Mesenchymal stem cell (in vitro differentiated cells and primary cell): Measurements from ENCODE around the gene OR8D4.
"Not testable (repeated sequence)": the region's sequence is repeated elsewhere in the genome, so short reads cannot be mapped to it uniquely, and the experiment has no call there.

Experiments used
- DNase-seq: peaks from one replicate; pipeline ENCODE4 v3.0.0-alpha.2; 2013
- H2AFZ ChIP-seq: one replicate; pipeline ENCODE4 v1.6.1; 2013; ENCODE audit warnings: low read depth, mild to moderate bottlenecking, control low read depth, inconsistent platforms, low read length, moderate library complexity
- H2AK5ac ChIP-seq: 2 replicates; pipeline ENCODE4 v1.6.1; 2013; ENCODE audit warnings: low read length, moderate library complexity, mild to moderate bottlenecking, inconsistent platforms; ENCODE audit not compliant: severe bottlenecking
- H2BK120ac ChIP-seq: one replicate; pipeline ENCODE4 v1.6.1; 2013; ENCODE audit warnings: low read depth, mild to moderate bottlenecking, inconsistent platforms, low read length, moderate library complexity
- H2BK12ac ChIP-seq, 2 experiments: one replicate each; pipeline ENCODE4 v1.6.1; 2013; ENCODE audit warnings: inconsistent platforms in 2 of 2, low read length in 2 of 2, mild to moderate bottlenecking in 2 of 2, moderate library complexity in 2 of 2, control low read depth in 1 of 2
- H2BK15ac ChIP-seq: one replicate; pipeline ENCODE4 v1.6.1; 2013; ENCODE audit warnings: mild to moderate bottlenecking, low read depth, inconsistent platforms; ENCODE audit not compliant: poor library complexity, severe bottlenecking
- H2BK5ac ChIP-seq: 2 replicates; pipeline ENCODE4 v1.6.1; 2013; ENCODE audit warnings: low read depth, mild to moderate bottlenecking, low read length, control low read depth, inconsistent platforms; ENCODE audit not compliant: poor library complexity, severe bottlenecking
- H3K14ac ChIP-seq, 2 experiments: one replicate each; pipeline ENCODE4 v1.6.1; 2013; ENCODE audit warnings: inconsistent platforms in 2 of 2, low read length in 2 of 2, control low read depth in 1 of 2, mild to moderate bottlenecking in 1 of 2, moderate library complexity in 1 of 2
- H3K18ac ChIP-seq, 2 experiments: one replicate each; pipeline ENCODE4 v1.6.1; 2013; ENCODE audit warnings: inconsistent platforms in 2 of 2, low read length in 2 of 2, control low read depth in 1 of 2, low read depth in 1 of 2, mild to moderate bottlenecking in 1 of 2
- H3K23ac ChIP-seq, 2 experiments: one replicate each; pipeline ENCODE4 v1.6.1; 2013; ENCODE audit warnings: inconsistent platforms in 2 of 2, low read length in 2 of 2, mild to moderate bottlenecking in 2 of 2, moderate library complexity in 2 of 2, control low read depth in 1 of 2
- H3K27ac ChIP-seq: 2 replicates; pipeline ENCODE4 v1.5.1; 2013; ENCODE audit warnings: mild to moderate bottlenecking, moderate library complexity, low read length, control low read depth, inconsistent platforms; ENCODE audit not compliant: poor library complexity, severe bottlenecking
- H3K27me3 ChIP-seq, 2 experiments: 2 replicates each; pipeline versions ENCODE4 v1.6.1 to v1.7.0; 2013; ENCODE audit warnings: low read length in 2 of 2, mild to moderate bottlenecking in 2 of 2, moderate library complexity in 2 of 2, control low read depth in 1 of 2, inconsistent platforms in 1 of 2; ENCODE audit not compliant: control insufficient read depth in 1 of 2, insufficient read depth in 1 of 2
- H3K36me3 ChIP-seq, 2 experiments: 2 replicates each; pipeline versions ENCODE4 v1.6.1 to v1.7.0; 2013; ENCODE audit warnings: low read length in 2 of 2, control low read depth in 1 of 2, inconsistent platforms in 1 of 2, low read depth in 1 of 2, mild to moderate bottlenecking in 1 of 2; ENCODE audit not compliant: insufficient read depth in 2 of 2, control insufficient read depth in 1 of 2
- H3K4ac ChIP-seq, 2 experiments: one replicate each; pipeline ENCODE4 v1.6.1; 2013; ENCODE audit warnings: inconsistent platforms in 2 of 2, low read length in 2 of 2, mild to moderate bottlenecking in 2 of 2, moderate library complexity in 2 of 2, control low read depth in 1 of 2, low read depth in 1 of 2
- H3K4me1 ChIP-seq: 2 replicates; pipeline ENCODE4 v1.6.1; 2013; ENCODE audit warnings: low read depth, low read length, control low read depth; ENCODE audit not compliant: control insufficient read depth, insufficient read depth
- H3K4me2 ChIP-seq: 2 replicates; pipeline ENCODE4 v1.6.1; 2013; ENCODE audit warnings: low read length, mild to moderate bottlenecking, inconsistent platforms; ENCODE audit not compliant: poor library complexity, severe bottlenecking
- H3K4me3 ChIP-seq, 2 experiments: 2 replicates each; pipeline versions ENCODE4 v1.5.1 to v1.7.0; 2013; ENCODE audit warnings: low read length in 2 of 2, mild to moderate bottlenecking in 2 of 2, control low read depth in 1 of 2, low read depth in 1 of 2; ENCODE audit not compliant: insufficient read depth in 1 of 2
- H3K79me1 ChIP-seq: replicated peaks from 2 replicates; pipeline ENCODE4 v1.6.1; 2013; ENCODE audit warnings: mild to moderate bottlenecking, control low read depth, low read length, inconsistent platforms; ENCODE audit not compliant: poor library complexity, severe bottlenecking
- H3K9ac ChIP-seq: 2 replicates; pipeline ENCODE4 v1.7.0; 2013; ENCODE audit warnings: mild to moderate bottlenecking, low read length, moderate library complexity
- H3K9me3 ChIP-seq: 2 replicates; pipeline ENCODE4 v1.7.0; 2013; ENCODE audit warnings: mild to moderate bottlenecking, low read length; ENCODE audit not compliant: control insufficient read depth
- H4K8ac ChIP-seq: one replicate; pipeline ENCODE4 v1.6.1; 2013; ENCODE audit warnings: inconsistent platforms, mild to moderate bottlenecking, low read length, moderate library complexity
- H4K91ac ChIP-seq: one replicate; pipeline ENCODE4 v1.6.1; 2013; ENCODE audit warnings: mild to moderate bottlenecking, low read length, inconsistent platforms
- whole genome bisulfite sequencing: methylation state at CpG from one replicate; pipeline ENCODE4 v1.1.7; 2013; ENCODE audit warnings: mixed read lengths; 5-methylcytosine and 5-hydroxymethylcytosine counted together

OR8D4 gene

GRCh38 chr11:123859731-123860130 lies 42.2 kb upstream of the OR8D4 start:
- H3K18ac ChIP-seq = no peak overlapping the region
- H3K4me3 ChIP-seq = no peak overlapping the region
- H3K4me2 ChIP-seq = no peak overlapping the region
- H2AK5ac ChIP-seq = no peak overlapping the region
- no peak overlapping the region for H2AFZ ChIP-seq
- no peak overlapping the region for H3K23ac ChIP-seq
- H3K4ac ChIP-seq = no peak overlapping the region
- no peak overlapping the region for H3K14ac ChIP-seq
- no peak overlapping the region for H4K91ac ChIP-seq
- no peak overlapping the region for H3K27ac ChIP-seq
- H3K36me3 ChIP-seq = no peaks in the 10 kb centered on the region
- H2BK5ac ChIP-seq = no peak overlapping the region
- H3K79me1 ChIP-seq = no peaks in the 10 kb centered on the region
- no peak overlapping the region for H3K9ac ChIP-seq
- no peaks in the 10 kb centered on the region for H3K27me3 ChIP-seq
- no peak overlapping the region for H2BK120ac ChIP-seq
- H2BK15ac ChIP-seq = no peak overlapping the region
- H2BK12ac ChIP-seq = no peak overlapping the region
- WGBS = 67% methylated on average over 2 of the region's 2 CpGs
- peaks cover 2% of the 10 kb centered on the region for H3K9me3 ChIP-seq
- no peak for DNase-seq
- H4K8ac ChIP-seq = no peak overlapping the region
- no peaks in the 10 kb centered on the region for H3K4me1 ChIP-seq

GRCh38 chr11:123865293-123865692 lies 36.7 kb upstream of the OR8D4 start:
- H2BK120ac ChIP-seq, H3K27me3 ChIP-seq, H2AK5ac ChIP-seq, H3K36me3 ChIP-seq, H3K27ac ChIP-seq, H3K4me1 ChIP-seq, H4K91ac ChIP-seq, H3K4ac ChIP-seq, H2AFZ ChIP-seq, H2BK5ac ChIP-seq, H2BK15ac ChIP-seq, H3K14ac ChIP-seq, H3K18ac ChIP-seq, H3K79me1 ChIP-seq, H3K23ac ChIP-seq, H3K4me3 ChIP-seq, H3K4me2 ChIP-seq, H2BK12ac ChIP-seq, DNase-seq, H3K9ac ChIP-seq, H4K8ac ChIP-seq, H3K9me3 ChIP-seq: not testable (repeated sequence)
- WGBS = 26% methylated on average over 7 of the region's 7 CpGs

GRCh38 chr11:123867795-123868194 lies 34.2 kb upstream of the OR8D4 start:
- H4K8ac ChIP-seq, H3K27ac ChIP-seq, H3K27me3 ChIP-seq, H2AFZ ChIP-seq, H3K36me3 ChIP-seq, H3K18ac ChIP-seq, H2BK5ac ChIP-seq, H3K79me1 ChIP-seq, DNase-seq, H3K4me3 ChIP-seq, H3K23ac ChIP-seq, H3K4ac ChIP-seq, H3K4me2 ChIP-seq, H2BK120ac ChIP-seq, H2BK15ac ChIP-seq, H2AK5ac ChIP-seq, H3K4me1 ChIP-seq, H3K9ac ChIP-seq, H2BK12ac ChIP-seq, H4K91ac ChIP-seq, H3K9me3 ChIP-seq, H3K14ac ChIP-seq: not testable (repeated sequence)
- 77% methylated on average over 9 of the region's 9 CpGs for WGBS

- no peak overlapping the region for H2BK120ac ChIP-seq
- no peak overlapping the region for H4K91ac ChIP-seq
- no peak overlapping the region for H2AFZ ChIP-seq
- no peak overlapping the region for H3K14ac ChIP-seq
- H3K4me2 ChIP-seq = no peak overlapping the region
- WGBS = no CpG with 5 or more reads among the region's 4 CpGs
- H2BK15ac ChIP-seq = no peak overlapping the region
- no peak overlapping the region for H3K4ac ChIP-seq
- H3K23ac ChIP-seq = no peak overlapping the region
- no peaks in the 10 kb centered on the region for H3K36me3 ChIP-seq
- H3K27me3 ChIP-seq = no peaks in the 10 kb centered on the region
- DNase-seq = no peak
- no peak overlapping the region for H3K4me3 ChIP-seq
- no peak overlapping the region for H3K18ac ChIP-seq
- peaks cover 8% of the 10 kb centered on the region for H3K9me3 ChIP-seq
- no peaks in the 10 kb centered on the region for H3K79me1 ChIP-seq
- H2BK12ac ChIP-seq = no peak overlapping the region
- no peak overlapping the region for H2AK5ac ChIP-seq
- H4K8ac ChIP-seq = no peak overlapping the region
- no peak overlapping the region for H2BK5ac ChIP-seq
- H3K27ac ChIP-seq = no peak overlapping the region
- no peaks in the 10 kb centered on the region for H3K4me1 ChIP-seq
- no peak overlapping the region for H3K9ac ChIP-seq
Observed at GRCh38 chr11:123880912-123881311, 21.1 kb upstream of the OR8D4 start.
